Sigmoid colon (tissue), 7 donors: ENCODE measurements around the gene TTBK2. TPM values are rescaled to one million over a fixed set of nuclear protein-coding genes. Genes with fewer than 3 reads are reported as not detected.

Experiments
- DNase-seq: peaks from one replicate; pipeline ENCODE4 v3.0.0-alpha.2; 2019
- H3K27ac ChIP-seq, 4 donors: fragments of 200-600 bp; sonication (generic); one replicate each; pipeline ENCODE4 v1.5.1; 2016 to 2019; ENCODE audit warnings: mild to moderate bottlenecking in 1 of 4
- H3K27me3 ChIP-seq, 3 donors: fragments of 200-600 bp; sonication (generic); one replicate each; pipeline ENCODE4 v1.5.1; 2019; ENCODE audit warnings: mild to moderate bottlenecking in 1 of 3
- H3K36me3 ChIP-seq, 4 donors: fragments of 200-600 bp; sonication (generic); one replicate each; pipeline ENCODE4 v1.5.1; 2016 to 2019
- H3K4me1 ChIP-seq, 4 donors: fragments of 200-600 bp; sonication (generic); one replicate each; pipeline ENCODE4 v1.5.1; 2017 to 2019
- H3K4me3 ChIP-seq, 4 donors: fragments of 200-600 bp; sonication (generic); one replicate each; pipeline ENCODE4 v1.5.1; 2017 to 2019; ENCODE audit warnings: mild to moderate bottlenecking in 2 of 4, moderate library complexity in 1 of 4
- H3K9me3 ChIP-seq, 4 donors: fragments of 200-600 bp in 3 of 4; sonication (generic) in 3 of 4; one replicate each; pipeline versions ENCODE4 v1.5.1 to v1.6.1; 2013 to 2019
- CTCF ChIP-seq, 4 experiments: fragments of 450-650 bp in 3 of 4; fragments of 200-600 bp in 1 of 4; IDR thresholded peaks; one replicate each; pipeline ENCODE4 v1.5.1; 2016 to 2019; ENCODE audit warnings: antibody characterized with exemption in 4 of 4, mild to moderate bottlenecking in 3 of 4, moderate library complexity in 2 of 4
- EP300 ChIP-seq, 4 donors: sonication (generic); formaldehyde crosslinking; IDR thresholded peaks; one replicate each; pipeline ENCODE4 v1.6.1; 2017; ENCODE audit warnings: antibody characterized with exemption in 4 of 4
- POLR2A ChIP-seq, 2 donors: fragments of 450-650 bp; IDR thresholded peaks; one replicate each; pipeline ENCODE4 v1.6.1; 2016; ENCODE audit warnings: antibody characterized with exemption in 2 of 2, mild to moderate bottlenecking in 2 of 2, moderate library complexity in 2 of 2
- POLR2AphosphoS5 ChIP-seq, 4 donors: sonication (generic); formaldehyde crosslinking; IDR thresholded peaks; one replicate each; pipeline ENCODE4 v1.6.1; 2017; ENCODE audit warnings: antibody characterized with exemption in 4 of 4
- WGBS, 2 donors: extraction: QIAGEN DNeasy Blood & Tissue Kit; methylation state at CpG; one replicate each; pipeline ENCODE4 v1.1.7; 2013; 5-methylcytosine and 5-hydroxymethylcytosine counted together
- intact Hi-C: fragments of 100-400 bp; cut with DNase I; formaldehyde crosslinking; loops from one replicate; pipeline ENCODE4 v1.15.1; 2023
- polyA plus RNA-seq, 3 donors: library from polyadenylated mRNA; stranded (reverse); fragments of 200-250 nt; gene quantifications; one replicate each; pipeline ENCODE4 v1.2.3, GENCODE V29; 2013
- total RNA-seq, 4 donors: library from RNA; depleted of rRNA; stranded (reverse); fragments of >200 nt; gene quantifications; one replicate each; pipeline ENCODE4 v1.1.0, GENCODE V29; 2016
- donor health status: healthy with polysubstance abuse.
- donor health status: Bipolar disorder and iron deficiency.
- donor health status: healthy.

The TTBK2 gene
- total and polyA plus RNA-seq, 7 donors = 1.2 to 24.8 (median 16.8) TPM

GRCh38 chr15:42802168-42802567 is 118.4 kb downstream of the TTBK2 start:
- H3K9me3 ChIP-seq = no peaks in the 10 kb centered on the region

GRCh38 chr15:42800731-42801474 is 119.7 kb downstream of the TTBK2 start:
- intact Hi-C loops = no loop called here

More at GRCh38 chr15:42802168-42802567, 118.4 kb downstream of the TTBK2 start:
- Histone ChIP-seq H3K36me3 (peaks cover 0 to 33% (median 8%) of the 10 kb centered on the region in 4 donors), H3K27ac (no peak overlapping the region), H3K27me3 (no peaks in the 10 kb centered on the region), H3K4me1 (no peaks in the 10 kb centered on the region), H3K4me3 (no peak overlapping the region)
- DNase-seq = no peak
- intact Hi-C loops = no loop called here
- TF ChIP-seq POLR2A (IDR thresholded peaks at IDR 0.05) (no peak), POLR2AphosphoS5 (IDR thresholded peaks at IDR 0.05) (no peak), CTCF (IDR thresholded peaks at IDR 0.05) (no peak), EP300 (IDR thresholded peaks at IDR 0.05) (no peak)
- 95% methylated on average over 8 of the region's 8 CpGs for WGBS, 2 donors

GRCh38 chr15:42798802-42799201 is 121.8 kb downstream of the TTBK2 start:
- peaks cover 0 to 33% (median 8%) of the 10 kb centered on the region in 4 donors for H3K36me3 ChIP-seq
- no peaks in the 10 kb centered on the region for H3K9me3 ChIP-seq
- H3K4me1 ChIP-seq = no peaks in the 10 kb centered on the region
- no peak for DNase-seq
- 97 to 98% methylated on average over 11 of the region's 11 CpGs for whole genome bisulfite sequencing, 2 donors
- intact Hi-C loops = no loop called here
- TF ChIP-seq CTCF (IDR thresholded peaks at IDR 0.05) (no peak), POLR2AphosphoS5 (IDR thresholded peaks at IDR 0.05) (no peak), POLR2A (IDR thresholded peaks at IDR 0.05) (no peak), EP300 (IDR thresholded peaks at IDR 0.05) (no peak)
- no peak overlapping the region for H3K4me3 ChIP-seq
- no peak overlapping the region for H3K27ac ChIP-seq
- no peaks in the 10 kb centered on the region for H3K27me3 ChIP-seq

More at GRCh38 chr15:42800731-42801474, 119.7 kb downstream of the TTBK2 start:
- no peak overlapping the region for H3K4me3 ChIP-seq
- no peak overlapping the region for H3K27ac ChIP-seq
- no peak for TF ChIP-seq CTCF (IDR thresholded peaks at IDR 0.05)
- no peak for TF ChIP-seq EP300 (IDR thresholded peaks at IDR 0.05)
- TF ChIP-seq POLR2A (IDR thresholded peaks at IDR 0.05) = no peak
- no peak for TF ChIP-seq POLR2AphosphoS5 (IDR thresholded peaks at IDR 0.05)
- DNase-seq = no peak
- no peaks in the 10 kb centered on the region for H3K27me3 ChIP-seq
- no peaks in the 10 kb centered on the region for H3K9me3 ChIP-seq
- H3K4me1 ChIP-seq = no peaks in the 10 kb centered on the region
- WGBS, 2 donors = 93 to 94% methylated on average over 22 of the region's 22 CpGs
- peaks cover 0 to 33% (median 8%) of the 10 kb centered on the region in 4 donors for H3K36me3 ChIP-seq

GRCh38 chr15:42796955-42797782 is 123.4 kb downstream of the TTBK2 start:
- 80 to 90% methylated on average over 5 of the region's 5 CpGs for WGBS, 2 donors
- intact Hi-C loops = no loop called here
- Histone ChIP-seq H3K9me3 (no peaks in the 10 kb centered on the region), H3K4me3 (no peak overlapping the region), H3K36me3 (peaks cover 0 to 25% (median 4%) of the 10 kb centered on the region in 4 donors), H3K27me3 (no peaks in the 10 kb centered on the region), H3K27ac (no peak overlapping the region), H3K4me1 (no peaks in the 10 kb centered on the region)
- no peak for DNase-seq
- TF ChIP-seq CTCF (IDR thresholded peaks at IDR 0.05) (no peak), POLR2A (IDR thresholded peaks at IDR 0.05) (no peak), EP300 (IDR thresholded peaks at IDR 0.05) (no peak), POLR2AphosphoS5 (IDR thresholded peaks at IDR 0.05) (no peak)
